HepG2 (cell line): ENCODE results near the gene TTC31. TPM values are rescaled to one million over a fixed set of nuclear protein-coding genes. Genes with fewer than 3 reads are reported as not detected.
A peak's percentile ranks its signal among the peaks of the same experiment; 100 is the strongest.

ENCODE experiments used
- ATF6 ChIP-seq: sonication (generic); formaldehyde crosslinking; conservative IDR thresholded peaks from 2 replicates; pipeline ENCODE4 v1.4.0; 2020; ENCODE audit warnings: missing genetic modification reagents
- DRAP1 ChIP-seq: IDR thresholded peaks from 2 replicates; pipeline ENCODE4 v1.6.1; 2016; ENCODE audit warnings: missing genetic modification reagents, missing compliant biosample characterization
- ETS1 ChIP-seq: sonication (generic); formaldehyde crosslinking; IDR thresholded peaks from 2 replicates; pipeline ENCODE4 v1.4.0; 2020; ENCODE audit warnings: missing genetic modification reagents
- FOXC1 ChIP-seq: sonication (generic); formaldehyde crosslinking; IDR thresholded peaks from 2 replicates; pipeline ENCODE4 v1.8.0; 2022; ENCODE audit warnings: mild to moderate bottlenecking, missing genetic modification reagents, borderline replicate concordance
- FOXP4 ChIP-seq: sonication (generic); formaldehyde crosslinking; IDR thresholded peaks from 2 replicates; pipeline ENCODE4 v1.4.0; 2020; ENCODE audit warnings: missing genetic modification reagents
- HOXA5 ChIP-seq: sonication (generic); formaldehyde crosslinking; IDR thresholded peaks from 2 replicates; pipeline ENCODE4 v1.4.0; 2020; ENCODE audit warnings: missing genetic modification reagents
- ISX ChIP-seq: sonication (generic); formaldehyde crosslinking; conservative IDR thresholded peaks from 2 replicates; pipeline ENCODE4 v1.5.0; 2020; ENCODE audit warnings: missing genetic modification reagents
- MAX ChIP-seq: IDR thresholded peaks from 2 replicates; pipeline ENCODE4 v1.6.1; 2012; ENCODE audit warnings: inconsistent platforms
- NAIF1 ChIP-seq: sonication (generic); formaldehyde crosslinking; IDR thresholded peaks from 2 replicates; pipeline ENCODE4 v1.5.0; 2020; ENCODE audit warnings: mild to moderate bottlenecking, missing genetic modification reagents, borderline replicate concordance
- NFRKB ChIP-seq: fragments of 450-650 bp; IDR thresholded peaks from 2 replicates; pipeline ENCODE4 v1.6.1; 2017
- NR2C2 ChIP-seq: sonication (generic); formaldehyde crosslinking; IDR thresholded peaks from 2 replicates; pipeline ENCODE4 v1.4.0; 2020; ENCODE audit warnings: missing genetic modification reagents, mild to moderate bottlenecking, moderate library complexity, borderline replicate concordance
- PAWR ChIP-seq: sonication (generic); formaldehyde crosslinking; IDR thresholded peaks from 2 replicates; pipeline ENCODE4 v1.4.0; 2020; ENCODE audit warnings: missing genetic modification reagents, mild to moderate bottlenecking, borderline replicate concordance
- RARG ChIP-seq: sonication (generic); formaldehyde crosslinking; IDR thresholded peaks from 2 replicates; pipeline ENCODE4 v1.4.0; 2020; ENCODE audit warnings: low read depth, mild to moderate bottlenecking, missing genetic modification reagents
- REST ChIP-seq, 2 experiments: IDR thresholded peaks; 2 replicates each; pipeline ENCODE4 v1.6.1; 2011 to 2012; ENCODE audit warnings: low read length in 2 of 2, borderline replicate concordance in 1 of 2, low read depth in 1 of 2, mild to moderate bottlenecking in 1 of 2, moderate library complexity in 1 of 2
- ZNF10 ChIP-seq: sonication (generic); formaldehyde crosslinking; IDR thresholded peaks from 2 replicates; pipeline ENCODE4 v1.4.0; 2020; ENCODE audit warnings: mild to moderate bottlenecking, low read depth, missing genetic modification reagents, borderline replicate concordance
- ZNF484 ChIP-seq: sonication (generic); formaldehyde crosslinking; IDR thresholded peaks from 2 replicates; pipeline ENCODE4 v1.5.1; 2020; ENCODE audit warnings: mild to moderate bottlenecking, low read depth, missing genetic modification reagents, borderline replicate concordance
- ZNF614 ChIP-seq: IDR thresholded peaks from 2 replicates; pipeline ENCODE4 v1.6.1; 2018; ENCODE audit warnings: missing biosample characterization, missing genetic modification reagents, inconsistent platforms, borderline replicate concordance
- ZNF7 ChIP-seq: IDR thresholded peaks from 2 replicates; pipeline ENCODE4 v1.6.1; 2016; ENCODE audit warnings: missing biosample characterization, missing genetic modification reagents
- polyA plus RNA-seq, 8 experiments: library from polyadenylated mRNA; depleted of rRNA in 3 of 8; stranded (reverse) in 7 of 8; unstranded in 1 of 8; fragments of >200 nt; fragmentation: Illumina TruSeq in 4 of 8; extraction: Trizol in 4 of 8; gene quantifications; 2 replicates each; pipeline versions ENCODE4 v1.2.1 to v1.2.3, GENCODE V29; 2011 to 2016; ENCODE audit warnings: low read depth in 4 of 8, missing spikeins in 1 of 8, mixed read lengths in 1 of 8; ENCODE audit not compliant: insufficient read depth in 1 of 8
- total RNA-seq, 5 experiments: library from RNA; depleted of rRNA; stranded (reverse); fragments of >200 nt; fragmentation: Illumina TruSeq; extraction: Trizol; gene quantifications; 2 replicates each; pipeline ENCODE4 v1.2.3, GENCODE V29; 2016; ENCODE audit warnings: low read depth in 1 of 5

TTC31 gene
- total and polyA plus RNA-seq, 2 of the 13 experiments (the other 11 are each of a cell fraction or from before 2014, with no cell fraction given) = 28.3 to 39.5 TPM

GRCh38 chr2:74472086-74472944 is 10.6 kb upstream of the TTC31 start, which contains the start of gene MRPL53 (continued):
- TF ChIP-seq NAIF1 (peak; percentile 88), ATF6 (CRISPR knock-in tag) (peak; percentile 87; the same call in 1 of the 2 replicates), FOXP4 (CRISPR knock-in tag) (peak; percentile 79), FOXC1 (CRISPR knock-in tag) (peak; percentile 96; the same call in 1 of the 2 replicates), ISX (0 out of 2 replicates have a peak, but pooled peaks have one; percentile 66), RARG (CRISPR knock-in tag) (peak; percentile 96), ZNF10 (CRISPR knock-in tag) (peak; percentile 74), PAWR (CRISPR knock-in tag) (no peak), HOXA5 (CRISPR knock-in tag) (peak; percentile 96), REST (IDR thresholded peaks at IDR 0.05; ENCODE audit: borderline replicate concordance in 1 of 2, low read depth in 1 of 2, low read length in 2 of 2) (peak in 1 of 2 experiments; percentile 66; a peak in 1 of 4 replicates), ETS1 (CRISPR knock-in tag) (peak; percentile 82; the same call in 1 of the 2 replicates), MAX (peak; percentile 95), NFRKB (no peak), DRAP1 (CRISPR knock-in tag) (peak; percentile 69), ZNF614 (CRISPR knock-in tag) (peak; percentile 98), NR2C2 (CRISPR knock-in tag) (peak; percentile 100), ZNF484 (CRISPR knock-in tag) (0 out of 2 replicates have a peak, but pooled peaks have one; percentile 76), ZNF7 (no peak)
